Thyroid gland (tissue), 4 donors: ENCODE data around the gene SHANK2. TPM values are rescaled to one million over a fixed set of nuclear protein-coding genes. Genes with fewer than 3 reads are reported as not detected.

Source experiments
- DNase-seq, 2 donors: peaks; one replicate each; pipeline ENCODE4 v3.0.0-alpha.2; 2019
- H3K27ac ChIP-seq, 3 donors: fragments of 200-600 bp; sonication (generic); 1 replicate in 2 of 3; 2 replicates in 1 of 3; pipeline ENCODE4 v1.5.1; 2016 to 2019; ENCODE audit warnings: mild to moderate bottlenecking in 1 of 3, moderate library complexity in 1 of 3
- H3K27me3 ChIP-seq: fragments of 200-600 bp; sonication (generic); one replicate; pipeline ENCODE4 v1.5.1; 2019
- H3K36me3 ChIP-seq, 2 donors: fragments of 200-600 bp; sonication (generic); one replicate each; pipeline ENCODE4 v1.5.1; 2016 to 2019
- H3K4me1 ChIP-seq, 2 donors: fragments of 200-600 bp; sonication (generic); one replicate each; pipeline ENCODE4 v1.5.1; 2017 to 2019
- H3K4me3 ChIP-seq, 3 donors: fragments of 200-600 bp; sonication (generic); replicated peaks in 1 of 3; 1 replicate in 2 of 3; 2 replicates in 1 of 3; pipeline ENCODE4 v1.5.1; 2016; ENCODE audit warnings: mild to moderate bottlenecking in 1 of 3
- H3K9me3 ChIP-seq: fragments of 200-600 bp; sonication (generic); one replicate; pipeline ENCODE4 v1.5.1; 2017
- POLR2A ChIP-seq, 2 donors: fragments of 450-650 bp; IDR thresholded peaks; one replicate each; pipeline ENCODE4 v1.6.1; 2017; ENCODE audit warnings: antibody characterized with exemption in 2 of 2, mild to moderate bottlenecking in 2 of 2, moderate library complexity in 1 of 2
- WGBS, 2 donors: methylation state at CpG; one replicate each; pipeline ENCODE4 v1.1.5; 2017; 5-methylcytosine and 5-hydroxymethylcytosine counted together
- intact Hi-C: fragments of 100-400 bp; cut with DNase I; formaldehyde crosslinking; loops from one replicate; pipeline ENCODE4 v1.15.1; 2023
- total RNA-seq, 4 donors: library from RNA; depleted of rRNA; stranded (reverse); fragments of >200 nt; gene quantifications; one replicate each; pipeline ENCODE4 v1.2.3, GENCODE V29; 2016
- TF ChIP-seq, protein P1 (sequence below), 6 experiments: fragments of 200-600 bp in 3 of 6; fragments of 450-650 bp in 3 of 6; sonication (generic) in 3 of 6; IDR thresholded peaks; one replicate each; pipeline ENCODE4 v1.5.1; 2016 to 2019; ENCODE audit warnings: antibody characterized with exemption in 6 of 6, mild to moderate bottlenecking in 2 of 6, inconsistent platforms in 1 of 6, moderate library complexity in 1 of 6

Gene SHANK2
- total RNA-seq, 4 donors from 2014 or later = 55.6 to 126 (median 90.8) TPM

DNA sequence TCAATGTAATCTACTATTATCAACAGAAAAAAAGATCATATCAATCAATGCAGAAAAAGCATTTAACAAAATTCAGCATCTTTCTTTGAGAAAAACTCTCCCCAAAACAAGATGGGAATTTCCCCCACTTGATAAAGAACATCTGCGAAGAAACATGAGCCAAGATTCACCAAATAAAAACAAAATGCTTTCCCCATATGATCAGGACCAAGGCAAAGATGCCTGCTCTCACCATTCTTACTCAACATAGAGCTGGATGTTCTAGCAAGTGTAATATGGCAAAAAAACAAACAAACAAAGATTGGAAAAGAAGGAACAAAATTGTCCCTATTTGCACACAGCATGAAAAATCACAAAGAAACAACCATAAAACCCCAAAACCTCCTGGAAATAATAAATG lies 23.4 kb downstream of the SHANK2 start:
- no peak overlapping the region for H3K4me3 ChIP-seq
- no peak for TF ChIP-seq POLR2A (IDR thresholded peaks at IDR 0.05)
- TF ChIP-seq, protein P1, sequence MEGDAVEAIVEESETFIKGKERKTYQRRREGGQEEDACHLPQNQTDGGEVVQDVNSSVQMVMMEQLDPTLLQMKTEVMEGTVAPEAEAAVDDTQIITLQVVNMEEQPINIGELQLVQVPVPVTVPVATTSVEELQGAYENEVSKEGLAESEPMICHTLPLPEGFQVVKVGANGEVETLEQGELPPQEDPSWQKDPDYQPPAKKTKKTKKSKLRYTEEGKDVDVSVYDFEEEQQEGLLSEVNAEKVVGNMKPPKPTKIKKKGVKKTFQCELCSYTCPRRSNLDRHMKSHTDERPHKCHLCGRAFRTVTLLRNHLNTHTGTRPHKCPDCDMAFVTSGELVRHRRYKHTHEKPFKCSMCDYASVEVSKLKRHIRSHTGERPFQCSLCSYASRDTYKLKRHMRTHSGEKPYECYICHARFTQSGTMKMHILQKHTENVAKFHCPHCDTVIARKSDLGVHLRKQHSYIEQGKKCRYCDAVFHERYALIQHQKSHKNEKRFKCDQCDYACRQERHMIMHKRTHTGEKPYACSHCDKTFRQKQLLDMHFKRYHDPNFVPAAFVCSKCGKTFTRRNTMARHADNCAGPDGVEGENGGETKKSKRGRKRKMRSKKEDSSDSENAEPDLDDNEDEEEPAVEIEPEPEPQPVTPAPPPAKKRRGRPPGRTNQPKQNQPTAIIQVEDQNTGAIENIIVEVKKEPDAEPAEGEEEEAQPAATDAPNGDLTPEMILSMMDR (IDR thresholded peaks at IDR 0.05) = no peak
- no peaks in the 10 kb centered on the region for H3K27me3 ChIP-seq
- H3K9me3 ChIP-seq = no peaks in the 10 kb centered on the region
- intact Hi-C loops = no loop called here
- WGBS, 2 donors = 81 to 95% methylated on average over 1 of the region's 1 CpG
- H3K36me3 ChIP-seq = no peaks in the 10 kb centered on the region
- no peak overlapping the region for H3K27ac ChIP-seq
- no peak for DNase-seq
- H3K4me1 ChIP-seq = peaks cover 6% of the 10 kb centered on the region in 2 donors

DNA sequence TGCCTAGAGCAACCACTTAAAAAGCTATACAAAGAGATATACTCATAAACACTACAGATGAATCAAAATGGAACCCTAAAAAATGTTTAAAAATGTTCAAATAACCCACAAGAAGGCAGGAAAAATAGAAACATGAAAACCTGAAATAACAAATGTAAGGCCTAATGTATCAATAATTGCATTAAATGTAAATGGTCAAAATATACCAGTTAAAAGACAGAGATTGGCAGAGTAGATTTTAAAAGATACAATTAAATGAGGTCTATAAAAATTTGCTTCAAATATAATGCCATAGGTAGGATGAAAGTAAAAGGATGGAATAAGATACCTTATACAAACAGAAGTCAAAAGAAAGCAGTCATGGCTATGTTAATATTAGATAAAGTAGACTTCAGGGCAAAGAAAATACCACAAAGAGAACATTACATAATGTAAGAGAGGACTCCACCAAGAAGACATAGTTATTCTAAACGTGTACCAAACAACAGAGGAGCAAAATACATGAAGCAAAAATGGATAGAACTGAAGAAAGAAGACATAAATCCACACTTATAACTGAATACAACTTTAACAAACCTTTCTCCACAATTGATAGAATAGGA lies 25.2 kb downstream of the SHANK2 start:
- no peak for DNase-seq
- 69% methylated on average over 1 of the region's 1 CpG for WGBS, 2 donors
- H3K4me1 ChIP-seq = peaks cover 10% of the 10 kb centered on the region in 2 donors
- H3K9me3 ChIP-seq = no peaks in the 10 kb centered on the region
- no peaks in the 10 kb centered on the region for H3K27me3 ChIP-seq
- intact Hi-C loops = no loop called here
- H3K27ac ChIP-seq = no peak overlapping the region
- TF ChIP-seq, protein P1 (IDR thresholded peaks at IDR 0.05) = no peak
- no peak overlapping the region for H3K4me3 ChIP-seq
- no peaks in the 10 kb centered on the region for H3K36me3 ChIP-seq

DNA sequence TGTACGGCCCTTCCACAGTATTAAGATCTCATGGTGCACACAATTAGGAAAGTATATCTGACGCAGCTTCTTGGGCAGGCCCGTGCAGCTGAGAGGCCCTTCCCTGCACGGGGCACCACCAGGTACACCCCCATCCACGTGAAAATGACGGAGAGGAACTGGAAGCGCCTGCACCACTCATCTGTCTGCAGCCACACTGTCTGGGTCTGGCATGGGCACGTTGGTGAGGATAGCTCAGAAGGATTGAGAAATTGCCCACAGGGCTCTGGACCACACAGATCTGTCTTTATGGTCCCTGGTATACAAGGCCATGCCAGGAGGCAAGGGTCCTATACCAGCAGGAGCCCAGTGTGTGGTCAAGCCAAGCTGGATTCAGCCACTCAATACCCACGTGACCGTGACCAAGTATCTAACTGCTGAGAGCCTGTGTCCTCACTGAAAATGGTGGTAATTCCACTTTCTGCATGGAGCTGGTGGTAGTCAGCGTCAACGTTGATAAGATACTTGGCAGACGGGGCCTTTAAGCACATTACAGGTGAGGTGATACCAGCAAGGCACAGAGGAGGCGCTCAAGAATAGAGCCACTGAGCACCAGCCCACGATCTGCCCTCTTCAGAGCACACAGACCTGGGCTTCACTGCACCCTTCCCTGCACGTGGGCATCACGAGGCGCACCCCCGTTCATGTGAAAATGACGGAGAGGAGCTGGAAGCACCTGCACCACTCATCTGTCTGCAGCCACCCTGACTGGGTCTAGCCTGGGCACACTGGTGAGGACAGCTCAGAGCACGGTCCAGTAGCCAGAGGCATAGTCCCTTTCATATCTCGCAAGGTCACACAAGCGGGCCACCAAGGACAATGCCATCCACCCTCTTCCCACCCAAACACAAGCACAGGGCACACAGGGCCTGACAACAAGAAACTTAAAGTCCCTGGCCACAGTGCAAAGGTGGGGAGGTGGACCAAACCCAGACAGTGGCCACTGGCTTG lies 28.4 kb downstream of the SHANK2 start:
- Histone ChIP-seq H3K27ac (no peak overlapping the region), H3K9me3 (no peaks in the 10 kb centered on the region), H3K4me1 (peaks cover 10% of the 10 kb centered on the region in 2 donors), H3K36me3 (no peaks in the 10 kb centered on the region), H3K27me3 (no peaks in the 10 kb centered on the region), H3K4me3 (no peak overlapping the region)
- 79 to 86% methylated on average over 18 to 23 of the region's 23 CpGs for WGBS, 2 donors
- peak; percentile 76 to 77 for DNase-seq
- TF ChIP-seq, protein P1 (IDR thresholded peaks at IDR 0.05) = no peak
- TF ChIP-seq POLR2A (IDR thresholded peaks at IDR 0.05) = no peak
- intact Hi-C loops = no loop called here

DNA sequence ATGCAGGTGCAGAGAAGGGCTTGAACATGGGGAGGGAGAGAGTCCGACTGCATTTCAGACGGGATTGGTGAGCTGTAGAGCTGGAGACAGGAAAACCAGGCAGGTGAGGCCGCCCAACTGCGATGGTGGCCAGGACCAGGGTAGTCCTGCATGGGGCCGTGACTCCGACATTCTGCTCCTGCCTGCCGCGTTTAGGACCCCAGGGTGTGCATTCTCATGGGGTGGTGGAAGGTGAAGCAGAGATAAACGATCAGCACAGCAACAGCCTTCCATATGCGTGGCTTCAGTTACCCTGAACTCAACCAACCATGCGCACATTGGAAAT lies 29.3 kb downstream of the SHANK2 start:
- Histone ChIP-seq H3K4me1 (peaks cover 10% of the 10 kb centered on the region in 2 donors), H3K27me3 (no peaks in the 10 kb centered on the region), H3K27ac (no peak overlapping the region), H3K9me3 (no peaks in the 10 kb centered on the region), H3K36me3 (no peaks in the 10 kb centered on the region), H3K4me3 (no peak overlapping the region)
- 91 to 95% methylated on average over 11 of the region's 11 CpGs for WGBS, 2 donors
- no peak for DNase-seq
- intact Hi-C loops = no loop called here
- no peak for TF ChIP-seq POLR2A (IDR thresholded peaks at IDR 0.05)
- TF ChIP-seq, protein P1 (IDR thresholded peaks at IDR 0.05) = no peak
